IPS-NIHi11 (cell line): ENCODE data around the gene VWF.

Source experiments
- DNase-seq: peaks from one replicate; pipeline ENCODE4 v3.0.0; 2012; ENCODE audit warnings: mixed read lengths, low spot score

VWF gene

DNA sequence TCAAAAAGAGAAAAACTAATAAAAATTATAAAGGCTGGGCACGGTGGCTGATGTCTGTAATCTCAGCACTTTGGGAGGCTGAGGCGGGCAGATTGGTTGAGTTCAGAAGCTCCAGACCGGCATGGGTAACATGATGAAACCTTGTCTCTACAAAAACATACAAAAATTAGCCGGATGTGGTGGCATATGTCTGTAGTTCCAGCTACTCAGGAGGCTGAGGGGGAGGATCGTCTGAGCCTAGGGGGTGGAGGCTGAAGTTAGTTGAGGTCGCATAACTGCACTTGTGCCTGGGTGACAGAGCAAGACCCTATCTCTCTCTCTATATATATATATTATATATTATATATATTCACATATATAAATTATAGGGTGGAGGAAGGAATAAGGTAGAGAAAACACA lies 146.9 kb downstream of the VWF start:
- no peak for DNase-seq

DNA sequence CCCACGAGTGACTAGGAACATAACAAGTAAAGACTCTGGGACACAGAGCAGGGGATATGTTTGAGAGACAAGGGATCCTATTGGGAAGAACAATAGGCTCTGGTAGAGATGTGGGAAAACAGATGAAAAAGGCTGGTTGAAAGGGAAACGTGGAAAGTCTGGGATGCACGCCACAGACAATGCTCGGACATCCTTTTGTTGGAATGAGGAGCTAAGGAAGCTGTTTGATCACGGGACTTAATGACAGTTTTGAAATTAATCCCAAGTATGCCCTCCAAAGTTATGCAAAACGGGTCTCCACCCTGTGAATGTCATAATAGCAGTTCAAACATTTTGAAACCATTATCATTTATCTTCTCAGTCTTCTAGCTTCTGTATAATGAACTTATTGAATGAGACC lies 147.8 kb downstream of the VWF start:
- no peak for DNase-seq

DNA sequence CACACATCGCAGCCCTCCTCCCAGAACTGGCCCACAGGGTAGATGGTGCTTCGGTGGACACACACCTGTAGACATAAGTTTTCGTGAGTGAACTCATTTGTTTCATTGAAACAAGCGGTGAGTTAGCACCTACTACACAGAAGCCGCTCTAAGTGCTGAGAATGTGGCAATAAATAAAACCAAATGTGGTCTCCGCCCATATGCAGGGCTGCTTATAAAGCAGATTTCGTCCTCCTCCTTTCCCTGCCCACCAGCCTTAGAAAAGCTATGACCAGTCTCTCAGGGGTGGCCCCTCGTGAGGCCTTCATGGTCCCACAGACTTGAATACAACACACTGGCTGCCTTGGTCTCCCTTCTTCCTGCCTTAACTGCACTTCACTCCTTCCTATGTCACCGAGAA lies 148.3 kb downstream of the VWF start:
- no peak for DNase-seq

DNA sequence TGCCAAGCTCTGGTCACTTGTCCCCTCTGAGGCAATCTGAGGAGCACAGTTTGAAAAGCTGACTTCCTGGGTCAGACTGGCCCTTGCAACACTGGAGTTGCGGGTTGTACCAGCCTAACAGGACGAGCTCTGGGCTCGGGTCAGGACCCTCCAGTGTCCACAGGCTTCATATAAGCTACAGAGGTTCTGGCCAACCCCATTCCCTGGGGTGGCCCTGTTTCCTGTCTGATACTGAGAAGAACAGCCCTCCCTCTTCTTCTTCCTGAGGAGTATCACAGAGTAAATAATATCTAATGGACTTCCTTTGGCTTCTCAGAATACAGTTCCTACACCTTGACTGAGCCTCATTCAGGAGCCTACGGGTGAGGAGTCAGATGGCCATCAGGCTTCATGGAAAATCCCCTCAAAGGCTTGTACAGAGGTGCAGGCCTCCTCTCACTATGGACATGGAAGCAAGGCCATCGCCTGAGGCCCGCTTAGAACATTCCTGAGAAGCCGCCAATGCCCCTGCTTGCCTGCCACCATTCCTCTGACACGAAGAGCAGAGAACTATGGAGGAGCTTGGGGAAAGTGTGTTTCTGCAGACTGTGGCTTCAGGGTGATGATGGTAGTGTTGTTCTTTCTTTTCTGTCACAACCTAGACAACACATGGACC lies 150.9 kb downstream of the VWF start:
- no peak for DNase-seq

DNA sequence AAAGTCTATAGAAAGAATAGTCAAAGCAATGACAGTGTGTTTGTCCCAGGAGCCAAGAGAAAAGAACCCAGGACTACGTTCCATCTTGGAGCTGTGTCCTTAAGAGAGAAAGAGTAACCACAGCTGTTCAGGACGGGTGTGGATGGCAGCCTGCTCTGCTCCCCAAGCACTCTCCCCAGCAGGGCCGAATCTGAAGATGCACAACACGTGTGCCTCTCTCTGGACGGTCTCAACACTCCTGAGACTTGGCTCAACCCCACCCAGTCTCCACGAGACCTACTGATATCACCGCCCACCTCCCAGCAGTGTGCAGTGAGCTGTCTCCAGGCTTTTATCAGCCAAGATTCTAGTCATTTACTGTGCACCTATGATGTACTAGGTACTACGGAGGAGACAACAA lies 152.1 kb downstream of the VWF start:
- no peak for DNase-seq

DNA sequence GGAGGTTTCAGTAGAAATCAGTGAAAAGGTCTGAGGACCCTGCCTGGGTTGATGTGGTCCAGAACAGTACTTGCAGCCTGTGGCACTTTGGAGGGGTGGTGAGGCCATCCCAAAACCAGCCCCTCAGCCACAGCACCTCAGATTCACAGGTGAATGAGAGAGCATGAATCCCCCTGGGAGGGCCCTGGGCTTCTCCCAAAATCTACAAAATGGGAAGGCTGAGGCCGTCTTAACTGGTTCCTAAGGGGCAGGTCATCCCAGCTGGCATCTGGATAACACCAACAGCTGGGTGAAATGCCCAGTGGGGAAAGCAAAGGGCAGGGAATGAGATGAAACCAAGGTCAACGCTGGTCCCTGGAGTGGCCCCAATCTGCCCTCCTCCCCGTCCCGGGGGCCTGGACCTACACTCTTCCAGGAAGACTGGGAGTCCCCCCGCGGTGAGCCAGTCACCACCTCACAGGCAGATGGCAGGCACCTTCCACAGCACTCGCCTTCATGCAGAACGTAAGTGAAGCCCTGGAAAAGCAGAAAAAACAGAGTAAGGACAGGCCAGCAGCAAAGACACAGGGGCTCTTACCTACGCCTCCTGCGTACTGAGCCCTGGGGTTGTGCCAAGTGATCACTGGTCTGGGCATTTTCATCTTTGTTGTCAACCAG lies 153.1 kb downstream of the VWF start:
- no peak for DNase-seq

DNA sequence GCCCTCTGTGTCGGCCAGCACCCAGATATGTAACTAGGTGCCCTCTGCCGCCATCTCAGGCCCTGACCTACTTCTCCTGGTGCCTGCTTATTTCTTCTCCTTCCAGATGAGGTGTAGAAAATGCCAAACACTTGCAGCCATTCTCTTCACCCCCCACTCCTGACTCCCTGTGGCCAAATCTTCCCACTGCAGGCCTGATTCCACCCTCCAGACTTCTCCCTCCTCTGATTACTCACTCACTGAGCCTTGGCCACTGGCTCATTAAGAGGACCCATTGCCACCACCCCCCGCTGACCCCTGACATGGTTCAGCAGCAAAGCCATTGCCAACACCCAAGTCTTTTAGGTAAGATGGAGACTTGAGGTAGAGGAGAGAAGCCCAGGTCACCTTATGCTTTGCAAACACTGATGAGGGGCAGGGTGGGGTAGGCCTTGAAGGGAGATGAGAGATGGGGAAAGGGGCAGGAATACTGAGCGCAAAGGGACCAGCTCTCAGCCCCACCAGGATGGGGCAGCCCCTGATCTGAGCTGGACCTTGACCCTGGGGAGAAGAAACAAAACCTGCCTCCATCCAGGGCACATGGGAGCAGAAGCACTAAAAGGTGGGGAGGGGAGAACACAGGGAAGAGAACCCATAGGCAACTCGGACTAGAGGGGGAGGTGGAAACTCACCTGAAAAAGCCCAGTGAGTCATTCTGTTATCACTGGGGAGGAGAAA lies 154.3 kb downstream of the VWF start:
- DNase-seq = no peak

DNA sequence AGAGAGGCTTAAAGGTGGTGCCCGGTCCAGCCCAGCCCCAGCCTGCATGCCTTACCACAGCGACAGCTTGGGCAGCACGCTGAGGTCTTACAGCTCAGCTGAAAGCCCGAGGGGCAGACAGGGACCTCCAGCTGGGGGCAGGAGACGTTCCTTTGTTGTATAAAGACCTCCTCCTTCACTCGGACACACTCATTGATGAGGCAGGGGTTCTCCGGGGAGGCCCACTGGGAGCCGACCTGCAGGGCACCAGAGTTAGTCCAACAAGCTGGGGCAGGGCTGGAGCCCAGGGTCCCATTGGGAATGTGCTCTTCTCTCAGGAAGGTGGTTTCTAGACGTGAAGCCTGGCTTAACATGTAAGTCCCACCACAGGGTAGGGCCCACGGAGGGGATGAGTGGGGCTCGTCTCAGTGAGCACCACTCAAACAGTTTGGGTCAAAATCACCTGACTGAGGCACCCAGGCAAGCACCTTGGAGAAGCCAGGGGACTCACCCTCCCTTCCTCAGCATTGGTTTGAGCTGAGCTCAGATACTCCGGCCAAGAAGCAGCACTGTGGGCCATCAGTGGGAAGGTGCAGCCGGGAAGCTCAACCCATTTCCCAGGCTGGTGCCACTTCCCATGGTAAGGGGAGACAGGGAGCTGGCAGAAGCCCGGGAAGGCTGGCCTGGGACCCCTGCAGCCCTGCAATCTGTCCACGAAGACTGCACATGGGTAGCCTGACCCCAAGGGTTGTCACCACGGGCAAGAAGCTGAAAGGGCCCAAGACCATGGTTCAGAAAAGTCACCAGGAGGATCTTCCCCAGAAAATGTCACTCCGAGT lies 155.1 kb downstream of the VWF start:
- DNase-seq = no peak

DNA sequence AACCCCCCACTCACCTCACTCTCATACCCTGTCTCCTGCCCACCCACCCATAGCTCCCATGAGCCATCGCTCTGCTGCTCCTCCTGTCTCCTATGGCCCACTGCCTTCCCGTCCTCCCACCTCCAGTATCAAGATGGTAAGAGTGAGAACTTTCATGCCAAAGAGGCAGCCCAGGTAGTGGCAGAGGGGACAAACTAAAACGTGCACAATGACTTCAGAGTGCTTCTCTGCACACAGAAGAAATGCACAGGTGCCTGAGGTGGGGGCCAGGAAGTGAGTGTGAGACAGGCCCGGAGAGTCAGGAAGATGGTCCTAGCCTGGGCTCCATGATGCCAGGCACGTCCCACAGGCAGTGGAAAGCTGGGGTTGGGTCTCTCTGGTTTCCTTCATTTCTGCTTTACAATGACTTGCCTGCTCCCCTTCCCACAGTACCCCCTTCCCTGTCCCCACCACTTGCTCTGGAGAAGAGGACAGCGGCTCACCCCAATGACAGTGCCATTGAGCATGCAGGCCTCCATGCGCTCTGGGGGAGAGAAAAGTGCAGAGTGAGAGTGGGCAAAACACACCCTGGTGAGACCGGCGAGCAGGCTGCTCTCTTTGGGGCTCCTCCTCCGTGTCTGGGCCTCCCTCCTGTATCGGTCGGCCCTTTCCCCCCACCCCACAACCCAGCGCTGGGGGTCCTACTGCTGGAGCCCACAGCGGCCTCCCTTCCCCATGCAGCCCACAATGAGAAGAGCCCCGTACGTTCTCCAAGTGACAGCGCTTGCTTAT lies 156.6 kb downstream of the VWF start:
- DNase-seq = no peak

DNA sequence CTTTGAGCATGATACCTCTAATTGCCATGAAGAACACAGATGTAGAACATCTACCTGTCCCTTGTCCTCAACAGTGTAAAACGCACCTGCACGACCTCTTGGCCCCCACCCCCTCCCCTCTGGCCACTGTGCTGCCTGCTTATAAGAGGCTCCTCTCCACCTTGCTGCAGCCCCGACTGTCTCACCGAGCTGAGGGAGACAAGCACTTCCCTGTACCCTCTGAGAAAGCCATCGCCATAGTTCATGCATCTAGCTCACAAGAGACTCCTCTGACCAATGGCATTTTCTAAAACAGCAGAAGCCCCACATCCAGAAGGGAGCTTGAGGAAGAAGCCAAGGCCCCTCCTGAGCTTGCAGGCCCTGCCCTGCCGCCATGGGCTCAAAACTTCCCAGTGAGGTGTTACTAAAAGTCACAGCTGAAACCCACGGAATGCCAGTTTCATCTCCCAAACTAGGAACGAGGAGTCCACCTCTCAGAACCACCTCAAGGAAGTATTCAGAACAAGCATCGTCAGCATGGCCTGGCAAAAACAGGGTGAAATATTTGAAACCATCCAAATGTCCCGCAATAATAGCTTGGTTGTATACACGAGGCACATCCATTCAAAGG lies 157.9 kb downstream of the VWF start:
- no peak for DNase-seq

DNA sequence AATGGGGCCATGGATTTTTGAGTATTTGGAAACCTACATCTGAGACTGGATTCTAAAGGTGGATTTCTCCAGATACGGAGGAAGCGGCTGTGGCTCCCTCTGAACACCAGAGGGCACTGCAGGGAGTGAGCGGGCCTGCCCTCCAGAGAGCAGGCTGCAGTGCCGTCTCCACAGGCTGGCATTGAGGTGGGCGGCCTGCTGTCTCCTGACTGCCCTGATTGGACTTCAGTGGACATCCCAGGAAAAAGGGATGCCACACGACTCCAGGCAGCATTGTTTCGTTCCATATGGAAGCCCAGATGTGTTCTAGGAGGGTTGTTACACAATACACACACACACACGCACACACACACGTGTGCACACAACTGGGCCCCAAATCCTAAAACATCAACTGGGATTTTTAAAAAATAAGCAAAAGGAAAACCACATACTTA lies 158.5 kb downstream of the VWF start:
- peak; percentile 84 for DNase-seq

DNA sequence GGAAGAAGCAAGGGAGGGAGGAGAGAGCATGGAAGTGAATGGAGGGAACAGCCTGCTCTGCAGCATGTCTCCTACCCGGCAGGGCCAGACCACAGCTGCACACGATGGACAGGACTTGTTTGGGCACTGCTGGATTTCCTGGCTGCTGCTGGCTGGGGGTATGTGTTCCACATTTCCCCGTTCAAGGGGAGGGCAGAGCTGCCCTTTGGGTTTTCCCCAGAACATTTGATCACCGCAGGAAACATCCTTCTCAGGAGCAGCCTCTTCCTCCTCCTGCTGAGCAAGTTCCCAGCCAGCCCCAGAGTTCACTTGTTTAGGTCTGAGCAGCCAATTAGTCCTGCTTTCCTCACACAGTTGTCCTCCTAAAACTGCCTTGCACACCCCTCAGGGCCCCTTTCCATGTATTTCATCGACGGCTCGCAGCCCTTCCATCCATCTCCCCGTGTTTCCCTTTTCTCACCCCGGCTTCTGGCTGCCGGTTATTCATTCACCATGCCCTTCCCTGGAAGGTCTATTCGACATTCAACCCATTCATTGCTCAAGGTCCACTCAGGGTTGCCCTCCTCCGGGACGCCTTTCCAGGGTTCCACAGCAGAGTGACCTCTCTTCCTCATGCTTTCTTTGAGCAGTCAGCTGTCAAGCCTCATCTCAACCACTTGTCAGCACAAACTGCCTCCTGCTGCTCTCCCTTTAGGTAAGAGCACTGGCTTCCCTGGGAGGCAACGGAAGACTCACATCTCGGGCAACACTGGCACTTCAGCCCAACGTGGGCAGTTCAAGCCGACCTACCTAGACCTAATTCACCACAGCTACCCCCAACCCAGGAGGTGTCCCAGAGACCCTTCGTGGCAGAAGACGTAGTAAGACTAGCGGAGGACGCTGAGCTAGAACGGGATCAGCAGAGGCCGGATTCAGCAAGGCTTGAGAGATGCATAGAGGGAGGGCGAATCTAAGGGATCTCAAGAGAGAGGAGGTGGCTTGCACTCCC lies 159.3 kb downstream of the VWF start:
- peak; percentile 32 for DNase-seq

DNA sequence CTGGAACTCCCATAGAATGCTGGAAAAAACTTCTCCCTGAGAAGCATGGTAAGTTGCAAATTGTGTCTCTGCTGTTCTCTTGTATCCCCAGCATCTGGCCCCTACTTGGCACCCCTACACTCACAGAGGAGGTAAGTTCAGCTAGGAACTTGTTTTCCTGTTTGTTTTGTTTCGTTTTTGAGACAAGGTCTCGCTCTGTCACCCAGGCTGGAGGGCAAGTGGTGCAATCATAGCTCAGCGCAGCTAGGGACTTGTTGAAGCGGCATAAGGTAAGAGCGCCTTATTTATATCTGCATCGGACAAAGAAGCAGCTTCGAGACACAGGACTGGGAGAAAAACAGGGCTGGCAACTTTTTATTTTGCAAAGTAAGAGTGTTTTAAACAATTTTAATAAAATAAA lies 161.0 kb downstream of the VWF start:
- DNase-seq = no peak

DNA sequence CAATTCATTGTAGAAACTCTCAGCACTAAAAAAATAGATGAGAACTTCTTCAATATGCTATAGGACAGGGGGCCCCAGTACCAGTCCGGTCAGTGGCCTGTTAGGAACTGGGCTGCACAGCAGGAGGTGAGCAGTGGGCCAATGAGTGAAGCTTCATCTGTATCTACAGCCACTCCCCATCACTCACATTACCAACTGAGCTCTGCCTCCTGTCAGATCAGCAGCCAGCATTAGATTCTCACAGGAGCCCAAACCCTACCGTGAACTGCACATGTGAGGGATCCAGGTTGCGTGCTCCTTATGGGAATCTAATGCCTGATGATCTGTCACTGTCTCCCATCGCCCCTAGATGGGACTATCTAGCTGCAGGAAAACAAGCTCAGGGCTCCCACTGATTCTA lies 163.7 kb downstream of the VWF start:
- peak; percentile 40 for DNase-seq

DNA sequence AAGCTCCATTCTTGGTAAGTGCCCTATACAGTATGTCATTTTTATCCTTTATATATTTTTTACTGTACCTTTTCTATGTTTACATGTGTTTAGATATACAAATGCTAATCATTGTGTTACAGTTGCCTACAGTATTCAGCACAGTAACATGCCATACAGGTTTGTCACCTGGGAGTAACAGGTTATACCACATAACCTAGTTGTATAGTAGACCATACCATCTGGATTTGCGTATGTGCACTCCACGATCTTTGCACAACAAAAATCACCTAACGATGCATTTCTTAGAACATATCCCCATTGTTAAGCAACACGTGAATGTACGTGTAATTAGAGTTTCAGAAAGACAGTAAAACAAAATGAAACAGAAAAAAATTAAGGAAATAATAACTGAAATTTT lies 167.5 kb downstream of the VWF start:
- no peak for DNase-seq

DNA sequence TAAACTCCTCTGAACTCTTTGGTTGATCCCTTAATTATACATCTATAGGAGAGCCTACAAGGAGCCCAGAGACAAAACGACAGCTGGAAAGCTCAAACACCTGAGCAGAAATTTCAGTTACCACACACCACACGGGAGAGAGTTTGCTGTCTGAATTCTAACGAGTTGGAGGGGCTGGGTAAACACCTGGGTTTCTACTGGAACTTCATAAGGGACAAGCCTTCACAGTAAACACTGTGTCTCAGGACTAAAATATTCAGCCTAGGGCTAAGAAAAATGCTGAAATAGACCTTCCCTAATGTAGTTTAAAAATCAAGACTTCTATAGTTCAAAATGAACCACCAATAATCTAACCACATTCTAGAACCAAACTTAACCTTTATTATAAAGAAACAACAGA lies 169.8 kb downstream of the VWF start:
- no peak for DNase-seq

DNA sequence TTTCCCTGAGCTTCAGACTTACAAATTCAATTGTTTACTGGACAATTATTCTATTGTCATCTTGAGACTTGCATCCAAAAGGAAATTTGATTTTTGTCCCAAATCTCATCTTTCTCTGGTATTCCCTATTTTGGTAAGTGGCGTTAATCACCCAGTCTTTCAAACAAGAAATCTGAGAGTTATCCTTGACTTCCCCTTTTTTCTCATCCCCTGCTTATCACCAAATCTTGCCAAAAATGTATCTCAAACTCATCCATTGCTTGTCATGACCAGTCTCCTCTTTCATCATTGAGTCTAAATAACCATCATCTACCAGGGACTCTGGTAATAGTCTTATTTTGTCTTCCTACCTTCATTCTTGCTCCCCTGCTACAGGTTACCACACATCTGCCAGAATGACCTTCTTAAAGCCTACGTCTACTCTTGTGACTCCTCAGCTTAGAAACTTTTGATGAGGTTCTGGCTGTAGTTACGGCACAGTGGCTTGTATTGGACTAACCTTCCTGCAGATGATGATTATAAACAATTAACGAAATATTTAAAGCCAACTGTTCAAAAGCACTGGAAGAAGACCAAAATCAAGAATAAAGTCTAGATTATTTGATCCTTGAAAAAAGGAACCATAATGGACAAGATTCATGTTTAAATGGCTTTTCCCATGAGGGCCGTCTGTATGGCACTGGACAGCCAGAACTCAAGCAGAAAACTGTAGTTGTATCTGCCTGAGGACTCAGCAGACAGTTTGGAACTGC lies 170.5 kb downstream of the VWF start:
- DNase-seq = no peak

DNA sequence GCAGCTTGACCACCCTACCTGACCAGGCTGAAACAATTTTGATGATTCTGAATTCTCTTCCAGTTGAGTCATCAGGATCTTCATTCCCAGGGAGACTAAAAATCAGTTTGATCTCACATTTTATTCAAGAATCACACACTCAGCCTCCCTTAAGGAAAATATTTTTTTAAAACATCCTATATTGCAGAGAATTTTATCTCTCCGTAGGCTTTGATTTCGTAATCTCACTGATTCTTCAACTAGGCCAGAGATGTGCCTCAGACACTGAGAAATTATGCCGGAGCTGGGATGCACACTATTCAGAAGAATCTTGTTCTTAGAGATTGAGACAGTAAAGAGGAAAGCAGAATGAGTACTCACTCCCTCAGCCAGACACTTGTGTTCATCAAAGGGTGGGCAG lies 172.4 kb downstream of the VWF start:
- DNase-seq = no peak

DNA sequence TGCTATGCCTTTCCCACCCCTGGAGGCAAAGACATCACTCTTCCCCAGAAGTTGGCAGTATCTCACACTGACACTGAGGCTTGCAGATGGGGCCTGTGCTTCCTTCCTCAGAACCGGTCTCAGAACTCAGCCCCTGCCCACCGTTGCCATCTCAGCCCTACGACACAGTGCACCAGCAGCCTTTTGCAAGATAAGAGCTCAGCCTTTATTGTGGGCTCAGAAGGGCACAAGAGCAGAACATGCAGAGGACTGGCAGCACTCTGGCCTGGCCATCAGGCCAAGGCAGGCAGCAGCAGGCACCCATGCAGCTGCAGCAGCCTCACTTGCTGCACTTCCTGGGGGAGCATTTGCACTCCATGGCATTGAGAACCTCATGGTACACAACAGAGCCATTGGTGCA lies 175.8 kb downstream of the VWF start:
- no peak for DNase-seq
